Measurements from ENCODE around the gene DHX8. TPM values are rescaled to one million over a fixed set of nuclear protein-coding genes. Genes with fewer than 3 reads are reported as not detected.

DHX8 gene
- total RNA-seq, 5 donors from 2014 or later (not counting 1 experiment from before 2014, with no cell fraction given): 68.9 to 103 (median 76.1) TPM

GRCh38 chr17:43531955-43532354 lies 48.2 kb downstream of the DHX8 start:
- Mint-ChIP-seq H3K36me3 (peaks cover 6% of the 10 kb centered on the region), H3K27me3 (no peaks in the 10 kb centered on the region), H3K27ac (no peak overlapping the region), H3K4me1 (peaks cover 0 to 2% (median 2%) of the 10 kb centered on the region in 3 donors), H3K9me3 (no peaks in the 10 kb centered on the region), H3K4me3 (no peak overlapping the region)
- H3K27me3 ChIP-seq (replicated peaks in 1 of 2; ENCODE audit: control insufficient read depth in 2 of 2, extremely low read depth in 1 of 2, insufficient read depth in 2 of 2, low read length in 1 of 2): no peaks in the 10 kb centered on the region
- peaks cover 0 to 5% of the 10 kb centered on the region in 2 experiments for H3K4me1 ChIP-seq (ENCODE audit: control insufficient read depth in 1 of 2, extremely low read depth in 1 of 2, insufficient read depth in 2 of 2, low read length in 2 of 2)
- H3K9me3 ChIP-seq: no peaks in the 10 kb centered on the region
- ATAC-seq (replicated peaks in 1 of 4) (no peak), DNase-seq (no peak)
- H3K36me3 ChIP-seq (ENCODE audit: control insufficient read depth in 2 of 2, extremely low read depth in 1 of 2, insufficient read depth in 1 of 2, low read length in 1 of 2): peaks cover 4 to 11% of the 10 kb centered on the region in 2 donors
- no peak overlapping the region for H3K27ac ChIP-seq (ENCODE audit: low read length)
- H3K4me3 ChIP-seq (ENCODE audit: control insufficient read depth in 1 of 2, extremely low read depth in 1 of 2, low read length in 1 of 2): no peak overlapping the region
- ChIA-PET POLR2A (no interaction called here), CTCF (no interaction called here)
- WGBS (ENCODE audit: insufficient coverage): 100% methylated on average over 1 of the region's 8 CpGs

- Mint-ChIP-seq H3K4me3 (no peak overlapping the region), H3K9me3 (no peaks in the 10 kb centered on the region), H3K27ac (no peak overlapping the region), H3K36me3 (peaks cover 4% of the 10 kb centered on the region), H3K27me3 (no peaks in the 10 kb centered on the region), H3K4me1 (peaks cover 0 to 2% (median 2%) of the 10 kb centered on the region in 3 donors)
- DNase-seq: no peak
- no peak for ATAC-seq (replicated peaks in 1 of 4)
- H3K27me3 ChIP-seq (replicated peaks in 1 of 2; ENCODE audit: control insufficient read depth in 2 of 2, extremely low read depth in 1 of 2, insufficient read depth in 2 of 2, low read length in 1 of 2): no peaks in the 10 kb centered on the region
- peaks cover under 1 to 7% of the 10 kb centered on the region in 2 donors for H3K36me3 ChIP-seq (ENCODE audit: control insufficient read depth in 2 of 2, extremely low read depth in 1 of 2, insufficient read depth in 1 of 2, low read length in 1 of 2)
- POLR2A ChIA-PET: no interaction called here
- CTCF ChIA-PET: no interaction called here
- no peak overlapping the region for H3K27ac ChIP-seq (ENCODE audit: low read length)
- peaks cover 0 to 5% of the 10 kb centered on the region in 2 experiments for H3K4me1 ChIP-seq (ENCODE audit: control insufficient read depth in 1 of 2, extremely low read depth in 1 of 2, insufficient read depth in 2 of 2, low read length in 2 of 2)
- H3K4me3 ChIP-seq (ENCODE audit: control insufficient read depth in 1 of 2, extremely low read depth in 1 of 2, low read length in 1 of 2): no peak overlapping the region
- no peaks in the 10 kb centered on the region for H3K9me3 ChIP-seq
- 85% methylated on average over 8 of the region's 10 CpGs for WGBS (ENCODE audit: insufficient coverage)
Observed at GRCh38 chr17:43532581-43532980, 48.8 kb downstream of the DHX8 start.

- POLR2A ChIA-PET: no interaction called here
- WGBS (ENCODE audit: insufficient coverage): no CpG with 5 or more reads among the region's 4 CpGs
- Mint-ChIP-seq H3K9me3 (no peaks in the 10 kb centered on the region), H3K27ac (no peak overlapping the region), H3K4me1 (peaks cover 0 to 2% (median 2%) of the 10 kb centered on the region in 3 donors), H3K27me3 (no peaks in the 10 kb centered on the region), H3K36me3 (peaks cover 3% of the 10 kb centered on the region), H3K4me3 (no peak overlapping the region)
- DNase-seq (no peak), ATAC-seq (replicated peaks in 1 of 4) (no peak)
- Histone ChIP-seq H3K4me1 (ENCODE audit: control insufficient read depth in 1 of 2, extremely low read depth in 1 of 2, insufficient read depth in 2 of 2, low read length in 2 of 2) (peaks cover 0 to 5% of the 10 kb centered on the region in 2 experiments), H3K27ac (ENCODE audit: low read length) (no peak overlapping the region), H3K4me3 (ENCODE audit: control insufficient read depth in 1 of 2, extremely low read depth in 1 of 2, low read length in 1 of 2) (no peak overlapping the region), H3K27me3 (replicated peaks in 1 of 2; ENCODE audit: control insufficient read depth in 2 of 2, extremely low read depth in 1 of 2, insufficient read depth in 2 of 2, low read length in 1 of 2) (no peaks in the 10 kb centered on the region), H3K9me3 (no peaks in the 10 kb centered on the region), H3K36me3 (ENCODE audit: control insufficient read depth in 2 of 2, extremely low read depth in 1 of 2, insufficient read depth in 1 of 2, low read length in 1 of 2) (peaks cover 0 to under 1% of the 10 kb centered on the region in 2 donors)
- CTCF ChIA-PET: interaction anchor here in 1 of 2 donors (0.6 kb wide), 1 partner anchor 248 kb away, joined by 3 read pairs; no protein-coding TSS in a partner anchor
Observed at GRCh38 chr17:43533699-43534098, 49.9 kb downstream of the DHX8 start.

GRCh38 chr17:43534909-43535308 lies 51.1 kb downstream of the DHX8 start:
- POLR2A ChIA-PET: no interaction called here
- WGBS (ENCODE audit: insufficient coverage): 85% methylated on average over 5 of the region's 5 CpGs
- ATAC-seq (replicated peaks in 1 of 4): no peak

GRCh38 chr17:43536236-43536992 lies 52.6 kb downstream of the DHX8 start:
- H3K27ac Mint-ChIP-seq: no peak overlapping the region
- H3K27me3 Mint-ChIP-seq: no peaks in the 10 kb centered on the region
- H3K27me3 ChIP-seq (replicated peaks in 1 of 2; ENCODE audit: control insufficient read depth in 2 of 2, extremely low read depth in 1 of 2, insufficient read depth in 2 of 2, low read length in 1 of 2): no peaks in the 10 kb centered on the region
- H3K36me3 Mint-ChIP-seq: no peaks in the 10 kb centered on the region
- no peak overlapping the region for H3K4me3 Mint-ChIP-seq
- 70% methylated on average over 3 of the region's 6 CpGs for WGBS (ENCODE audit: insufficient coverage)
- no peaks in the 10 kb centered on the region for H3K36me3 ChIP-seq (ENCODE audit: control insufficient read depth in 2 of 2, extremely low read depth in 1 of 2, insufficient read depth in 1 of 2, low read length in 1 of 2)
- H3K27ac ChIP-seq (ENCODE audit: low read length): no peak overlapping the region
- H3K9me3 ChIP-seq: no peaks in the 10 kb centered on the region
- no peak overlapping the region for H3K4me3 ChIP-seq (ENCODE audit: control insufficient read depth in 1 of 2, extremely low read depth in 1 of 2, low read length in 1 of 2)
- H3K4me1 Mint-ChIP-seq: no peaks in the 10 kb centered on the region
- no peaks in the 10 kb centered on the region for H3K9me3 Mint-ChIP-seq
- H3K4me1 ChIP-seq (ENCODE audit: control insufficient read depth in 1 of 2, extremely low read depth in 1 of 2, insufficient read depth in 2 of 2, low read length in 2 of 2): no peaks in the 10 kb centered on the region
- ChIA-PET POLR2A (no interaction called here), CTCF (no interaction called here)
- ATAC-seq (replicated peaks in 1 of 4) (no peak), DNase-seq (no peak)

More at GRCh38 chr17:43534909-43535308, 51.1 kb downstream of the DHX8 start:
- CTCF ChIA-PET: no interaction called here
- Mint-ChIP-seq H3K27ac (no peak overlapping the region), H3K4me3 (no peak overlapping the region), H3K27me3 (no peaks in the 10 kb centered on the region), H3K4me1 (peaks cover 0 to 2% (median 0%) of the 10 kb centered on the region in 3 donors), H3K36me3 (no peaks in the 10 kb centered on the region), H3K9me3 (no peaks in the 10 kb centered on the region)
- Histone ChIP-seq H3K27me3 (replicated peaks in 1 of 2; ENCODE audit: control insufficient read depth in 2 of 2, extremely low read depth in 1 of 2, insufficient read depth in 2 of 2, low read length in 1 of 2) (no peaks in the 10 kb centered on the region), H3K36me3 (ENCODE audit: control insufficient read depth in 2 of 2, extremely low read depth in 1 of 2, insufficient read depth in 1 of 2, low read length in 1 of 2) (no peaks in the 10 kb centered on the region), H3K4me3 (ENCODE audit: control insufficient read depth in 1 of 2, extremely low read depth in 1 of 2, low read length in 1 of 2) (no peak overlapping the region), H3K4me1 (ENCODE audit: control insufficient read depth in 1 of 2, extremely low read depth in 1 of 2, insufficient read depth in 2 of 2, low read length in 2 of 2) (peaks cover 0 to 3% of the 10 kb centered on the region in 2 experiments), H3K9me3 (no peaks in the 10 kb centered on the region), H3K27ac (ENCODE audit: low read length) (no peak overlapping the region)
- DNase-seq: no peak

- Mint-ChIP-seq H3K27me3 (peaks cover 10 to 25% of the 10 kb centered on the region in 2 donors), H3K27ac (no peak overlapping the region), H3K4me3 (no peak overlapping the region), H3K9me3 (no peaks in the 10 kb centered on the region), H3K36me3 (no peaks in the 10 kb centered on the region), H3K4me1 (peaks cover 5 to 9% (median 7%) of the 10 kb centered on the region in 3 donors)
- Histone ChIP-seq H3K36me3 (ENCODE audit: control insufficient read depth in 2 of 2, extremely low read depth in 1 of 2, insufficient read depth in 1 of 2, low read length in 1 of 2) (no peaks in the 10 kb centered on the region), H3K27me3 (replicated peaks in 1 of 2; ENCODE audit: control insufficient read depth in 2 of 2, extremely low read depth in 1 of 2, insufficient read depth in 2 of 2, low read length in 1 of 2) (peaks cover 2 to 34% of the 10 kb centered on the region in 2 experiments), H3K4me3 (ENCODE audit: control insufficient read depth in 1 of 2, extremely low read depth in 1 of 2, low read length in 1 of 2) (no peak overlapping the region), H3K4me1 (ENCODE audit: control insufficient read depth in 1 of 2, extremely low read depth in 1 of 2, insufficient read depth in 2 of 2, low read length in 2 of 2) (peaks cover 0 to 13% of the 10 kb centered on the region in 2 experiments), H3K9me3 (no peaks in the 10 kb centered on the region), H3K27ac (ENCODE audit: low read length) (no peak overlapping the region)
- ChIA-PET CTCF (interaction anchor here (0.5 to 0.7 kb wide), 2 partner anchors 33 to 57 kb away, joined by 3 to 7 read pairs; partner anchors contain the start of gene DHX8 (in 1 of the 2)), POLR2A (no interaction called here)
- 84% methylated on average over 4 of the region's 11 CpGs for WGBS (ENCODE audit: insufficient coverage)
- DNase-seq (no peak), ATAC-seq (replicated peaks in 1 of 4) (no peak)
Observed at GRCh38 chr17:43540821-43541674, 57.3 kb downstream of the DHX8 start.

All from T-cell (primary cell).